ENCODE results near the gene SUMF2.

GRCh38 chr7:56086761-56087160 lies 22.7 kb downstream of the SUMF2 start:
- no peak for TF ChIP-seq MYNN (CRISPR knock-in tag; IDR thresholded peaks at IDR 0.05; ENCODE audit: low read depth)
- TF ChIP-seq CTCF (CRISPR knock-in tag; IDR thresholded peaks at IDR 0.05), result no peak
- no peak for TF ChIP-seq POLR2A (IDR thresholded peaks at IDR 0.05; ENCODE audit: insufficient read depth in 1 of 2, low read depth in 2 of 2, low read length in 2 of 2)
- TF ChIP-seq ZNF780A (CRISPR knock-in tag; IDR thresholded peaks at IDR 0.05), result no peak
- TF ChIP-seq ZFP36 (IDR thresholded peaks at IDR 0.05; ENCODE audit: borderline replicate concordance, low read depth, low read length, partially characterized antibody), result no peak
- TF ChIP-seq TEF (CRISPR knock-in tag; IDR thresholded peaks at IDR 0.05), result no peak
- no peak for TF ChIP-seq RAD21 (CRISPR knock-in tag; IDR thresholded peaks at IDR 0.05)
- TF ChIP-seq NPAS2 (CRISPR knock-in tag; IDR thresholded peaks at IDR 0.05; ENCODE audit: borderline replicate concordance), result no peak
- no peak for TF ChIP-seq JUNB (CRISPR knock-in tag; IDR thresholded peaks at IDR 0.05; ENCODE audit: borderline replicate concordance)
- no peak for TF ChIP-seq EZH2 (conservative IDR thresholded peaks at IDR 0.05; ENCODE audit: low read depth, low read length)

Measured in HepG2 (cell line).